Adrenal gland (tissue), 12 donors: ENCODE measurements around the gene PIK3R1. TPM values are rescaled to one million over a fixed set of nuclear protein-coding genes. Genes with fewer than 3 reads are reported as not detected.

ENCODE experiments used
- DNase-seq, 7 donors: peaks; one replicate each; pipeline ENCODE4 v3.0.0-alpha.2; 2019 to 2020
- H3K27ac ChIP-seq, 5 donors: fragments of 200-600 bp; sonication (generic) in 4 of 5; 1 replicate in 3 of 5; 2 replicates in 2 of 5; pipeline versions ENCODE4 v1.5.1 to v1.8.0; 2016 to 2020; ENCODE audit warnings: mild to moderate bottlenecking in 1 of 5
- H3K27me3 ChIP-seq: fragments of 200-600 bp; 2 replicates; pipeline ENCODE4 v1.8.0; 2021
- H3K36me3 ChIP-seq, 2 donors: fragments of 200-600 bp; replicated peaks in 1 of 2; 1 replicate in 1 of 2; 2 replicates in 1 of 2; pipeline versions ENCODE4 v1.5.1 to v1.8.0; 2018 to 2022
- H3K4me1 ChIP-seq, 2 donors: fragments of 200-600 bp; replicated peaks in 1 of 2; 1 replicate in 1 of 2; 2 replicates in 1 of 2; pipeline versions ENCODE4 v1.5.1 to v1.8.0; 2018 to 2021
- H3K4me3 ChIP-seq, 4 donors: fragments of 200-600 bp; sonication (generic) in 3 of 4; one replicate each; pipeline ENCODE4 v1.5.1; 2016 to 2018
- H3K9me3 ChIP-seq, 3 donors: fragments of 200-600 bp; sonication (generic) in 1 of 3; replicated peaks in 1 of 3; 1 replicate in 2 of 3; 2 replicates in 1 of 3; pipeline versions ENCODE4 v1.5.1 to v1.8.0; 2016 to 2021
- POLR2A ChIP-seq, 2 donors: fragments of 450-650 bp; IDR thresholded peaks; one replicate each; pipeline ENCODE4 v1.6.1; 2017; ENCODE audit warnings: antibody characterized with exemption in 2 of 2, mild to moderate bottlenecking in 2 of 2, moderate library complexity in 1 of 2
- WGBS, 4 donors: extraction: QIAGEN DNeasy Blood & Tissue Kit in 2 of 4; methylation state at CpG; one replicate each; pipeline versions ENCODE4 v1.1.5 to v1.1.7; 2013 to 2017; 5-methylcytosine and 5-hydroxymethylcytosine counted together
- intact Hi-C, 2 donors: fragments of 100-400 bp; cut with DNase I; formaldehyde crosslinking; loops; one replicate each; pipeline versions ENCODE4 v1.14.1 to v1.15.0; 2022 to 2023
- polyA plus RNA-seq, 3 donors: library from polyadenylated mRNA; stranded (reverse); fragments of 200-250 nt in 2 of 3; fragments of 350-450 nt in 1 of 3; fragmentation: Illumina TruSeq in 1 of 3; extraction: RNeasy Lipid Tissue Mini Kit (QIAGEN cat#74804) in 1 of 3; gene quantifications; one replicate each; pipeline ENCODE4 v1.2.3, GENCODE V29; 2013 to 2014
- total RNA-seq, 9 donors: library from RNA; depleted of rRNA in 4 of 9; stranded (reverse); fragments of >200 nt in 4 of 9; fragments of 120-200 nt in 1 of 9; fragmentation: NEBNext Ultra II Directional in 1 of 9; extraction: Animal tissue kit (Norgen Biotek cat#: 25700) in 1 of 9; gene quantifications; one replicate each; pipeline versions ENCODE4 v1.1.0 to v1.2.4, GENCODE V29; 2013 to 2023
- TF ChIP-seq, protein P1 (sequence below), 6 experiments: fragments of 450-650 bp in 4 of 6; fragments of 200-600 bp in 2 of 6; sonication (generic) in 1 of 6; IDR thresholded peaks; 1 replicate in 5 of 6; 2 replicates in 1 of 6; pipeline versions ENCODE4 v1.5.1 to v1.8.0; 2016 to 2021; ENCODE audit warnings: antibody characterized with exemption in 6 of 6, mild to moderate bottlenecking in 2 of 6, moderate library complexity in 1 of 6
- donor health status: healthy with polysubstance abuse.
- donor health status: Bipolar disorder and iron deficiency.
- donor health status: DM: yes; HTN: yes; CAD: no.
- donor health status: DM: no; HTN: no; CAD: no.
- donor health status: DM: no; HTN: no; CAD: no.
- donor health status: DM: yes; HTN: yes; CAD: no.

PIK3R1 gene
- total and polyA plus RNA-seq, 12 donors = 4.9 to 110 (median 48.2) TPM

DNA sequence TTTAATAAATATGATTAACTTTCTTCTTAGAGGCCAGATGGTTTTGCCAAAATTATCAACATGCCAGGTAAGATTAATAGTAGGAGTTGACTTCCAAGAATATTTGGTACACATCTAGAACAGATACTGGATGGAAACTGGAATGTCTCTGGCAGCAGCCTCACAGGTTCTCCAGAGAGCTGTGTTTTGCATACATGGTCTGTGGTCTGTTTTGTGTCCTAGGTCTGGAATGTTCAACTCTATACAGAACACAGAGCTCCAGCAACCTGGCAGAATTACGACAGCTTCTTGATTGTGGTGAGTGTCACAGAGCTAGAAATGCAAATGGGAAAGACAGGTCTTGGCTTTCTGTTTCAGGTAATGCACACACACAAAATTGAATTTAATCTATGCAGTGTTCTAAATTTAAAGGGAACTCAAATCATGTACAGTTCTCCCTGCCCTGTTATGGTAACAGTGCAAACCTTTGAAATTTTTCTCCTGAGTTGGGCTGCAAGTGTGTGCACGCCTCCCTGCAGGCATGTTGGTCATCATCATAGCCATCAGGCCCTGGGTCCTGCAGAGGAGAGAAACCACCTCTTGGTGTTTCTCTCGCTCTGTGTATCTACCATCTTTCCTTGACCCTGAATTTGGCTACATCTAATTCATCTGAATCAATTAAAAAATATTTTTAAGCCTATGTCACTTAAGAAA is 58.3 kb downstream of the PIK3R1 start:
- Histone ChIP-seq H3K9me3 (no peaks in the 10 kb centered on the region), H3K4me3 (no peak overlapping the region), H3K27ac (no peak overlapping the region), H3K27me3 (no peaks in the 10 kb centered on the region), H3K4me1 (peaks cover 2 to 54% of the 10 kb centered on the region in 2 donors), H3K36me3 (peaks cover 0 to 32% of the 10 kb centered on the region in 2 donors)
- no peak for DNase-seq
- TF ChIP-seq, protein P1, sequence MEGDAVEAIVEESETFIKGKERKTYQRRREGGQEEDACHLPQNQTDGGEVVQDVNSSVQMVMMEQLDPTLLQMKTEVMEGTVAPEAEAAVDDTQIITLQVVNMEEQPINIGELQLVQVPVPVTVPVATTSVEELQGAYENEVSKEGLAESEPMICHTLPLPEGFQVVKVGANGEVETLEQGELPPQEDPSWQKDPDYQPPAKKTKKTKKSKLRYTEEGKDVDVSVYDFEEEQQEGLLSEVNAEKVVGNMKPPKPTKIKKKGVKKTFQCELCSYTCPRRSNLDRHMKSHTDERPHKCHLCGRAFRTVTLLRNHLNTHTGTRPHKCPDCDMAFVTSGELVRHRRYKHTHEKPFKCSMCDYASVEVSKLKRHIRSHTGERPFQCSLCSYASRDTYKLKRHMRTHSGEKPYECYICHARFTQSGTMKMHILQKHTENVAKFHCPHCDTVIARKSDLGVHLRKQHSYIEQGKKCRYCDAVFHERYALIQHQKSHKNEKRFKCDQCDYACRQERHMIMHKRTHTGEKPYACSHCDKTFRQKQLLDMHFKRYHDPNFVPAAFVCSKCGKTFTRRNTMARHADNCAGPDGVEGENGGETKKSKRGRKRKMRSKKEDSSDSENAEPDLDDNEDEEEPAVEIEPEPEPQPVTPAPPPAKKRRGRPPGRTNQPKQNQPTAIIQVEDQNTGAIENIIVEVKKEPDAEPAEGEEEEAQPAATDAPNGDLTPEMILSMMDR (IDR thresholded peaks at IDR 0.05) = no peak
- TF ChIP-seq POLR2A (IDR thresholded peaks at IDR 0.05) = no peak
- intact Hi-C loops = no loop called here
- 74 to 87% (median 78%) methylated on average over 3 of the region's 3 CpGs for WGBS, 4 donors

DNA sequence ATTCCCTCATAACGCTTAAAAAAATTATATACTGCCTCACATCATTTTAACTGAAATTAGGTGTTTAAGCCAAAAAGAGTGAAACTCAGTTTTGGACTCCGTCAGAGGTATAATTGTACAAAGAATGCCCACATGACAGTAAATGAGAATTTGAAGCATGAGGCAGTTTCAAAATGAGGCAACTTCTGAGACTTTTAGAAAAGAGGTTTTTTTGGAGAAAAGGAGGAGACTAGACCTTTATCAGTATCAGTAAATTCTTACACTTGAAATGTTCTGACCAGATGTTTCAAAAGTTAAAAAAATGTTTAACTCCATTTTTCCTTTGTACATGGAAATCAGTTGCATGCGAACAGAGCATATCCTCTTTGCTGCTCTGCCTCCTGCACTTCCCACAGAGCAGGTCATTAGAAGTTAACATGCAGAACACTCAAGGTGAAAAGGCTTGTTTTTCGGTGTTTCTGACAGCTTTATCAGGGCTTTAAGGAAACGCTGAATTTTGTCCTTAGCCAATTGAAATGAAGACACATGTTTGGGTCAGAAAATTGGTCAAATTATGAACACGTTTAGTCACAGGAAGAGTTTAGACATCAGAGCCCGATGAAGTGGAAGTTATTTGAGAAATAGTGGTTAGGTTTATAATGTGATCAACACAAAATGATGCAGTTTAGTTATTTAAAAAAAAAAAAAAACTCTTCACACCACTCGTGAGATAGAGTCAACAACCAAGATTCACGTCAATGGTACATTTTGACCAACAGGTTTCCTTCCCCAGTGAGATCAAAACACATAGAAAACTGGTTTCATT is 59.5 kb downstream of the PIK3R1 start:
- 71 to 77% (median 73%) methylated on average over 9 of the region's 9 CpGs for WGBS, 4 donors
- Histone ChIP-seq H3K27ac (peak overlapping the region in 1 of 5 donors; percentile 27), H3K4me1 (peaks cover 0 to 42% of the 10 kb centered on the region in 2 donors), H3K4me3 (no peak overlapping the region), H3K36me3 (peaks cover 0 to 44% of the 10 kb centered on the region in 2 donors), H3K9me3 (no peaks in the 10 kb centered on the region), H3K27me3 (no peaks in the 10 kb centered on the region)
- TF ChIP-seq POLR2A (IDR thresholded peaks at IDR 0.05) = no peak
- intact Hi-C loops = no loop called here
- DNase-seq = no peak

DNA sequence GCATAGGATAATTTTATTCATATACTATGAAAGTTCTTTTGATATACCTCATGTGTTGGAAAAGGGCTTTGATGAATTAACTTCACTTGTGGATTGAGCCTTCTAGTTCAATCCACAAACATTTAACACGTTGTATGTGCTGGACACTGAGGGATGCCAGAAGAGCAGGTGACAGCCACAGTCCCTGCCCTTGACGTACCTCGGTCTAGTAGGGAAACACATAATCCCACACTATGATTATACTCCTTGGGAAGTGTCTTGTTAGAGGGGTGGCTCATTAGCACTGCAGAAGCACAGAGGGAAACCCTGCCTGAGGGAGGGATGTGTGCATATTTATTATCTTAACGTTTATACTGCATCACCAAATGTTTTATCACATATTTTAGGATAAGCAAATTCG is 61.2 kb downstream of the PIK3R1 start:
- no peaks in the 10 kb centered on the region for H3K9me3 ChIP-seq
- no peak for DNase-seq
- TF ChIP-seq, protein P1 (IDR thresholded peaks at IDR 0.05) = no peak
- TF ChIP-seq POLR2A (IDR thresholded peaks at IDR 0.05) = no peak
- peaks cover 0 to 61% of the 10 kb centered on the region in 2 donors for H3K36me3 ChIP-seq
- intact Hi-C loops = no loop called here
- WGBS, 4 donors = 91 to 92% (median 92%) methylated on average over 5 of the region's 5 CpGs
- H3K27ac ChIP-seq = no peak overlapping the region
- no peaks in the 10 kb centered on the region for H3K27me3 ChIP-seq
- H3K4me3 ChIP-seq = no peak overlapping the region
- peaks cover 0 to 27% of the 10 kb centered on the region in 2 donors for H3K4me1 ChIP-seq

DNA sequence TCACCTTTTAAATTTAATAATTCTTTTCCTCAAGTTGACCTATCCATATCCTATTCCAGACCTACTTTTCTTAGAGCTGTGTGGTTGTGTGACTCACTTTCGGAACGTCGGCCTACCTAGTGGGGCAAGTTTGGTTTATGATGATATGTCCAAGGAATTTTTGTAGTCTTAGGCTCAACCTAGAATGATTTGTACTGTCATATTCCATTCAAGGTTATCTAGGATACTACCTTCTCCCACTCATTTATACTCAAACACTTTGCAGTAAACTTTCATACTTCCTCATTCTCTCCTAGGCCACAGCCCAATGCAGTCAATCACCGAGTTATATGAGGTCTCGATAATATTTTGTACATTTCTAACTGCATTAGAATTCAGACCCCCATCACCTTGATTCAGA is 61.9 kb downstream of the PIK3R1 start:
- H3K9me3 ChIP-seq = no peaks in the 10 kb centered on the region
- peaks cover 0 to 24% of the 10 kb centered on the region in 2 donors for H3K4me1 ChIP-seq
- H3K4me3 ChIP-seq = no peak overlapping the region
- TF ChIP-seq POLR2A (IDR thresholded peaks at IDR 0.05) = no peak
- TF ChIP-seq, protein P1 (IDR thresholded peaks at IDR 0.05) = no peak
- H3K36me3 ChIP-seq = peaks cover 0 to 68% of the 10 kb centered on the region in 2 donors
- no peak for DNase-seq
- H3K27ac ChIP-seq = no peak overlapping the region
- H3K27me3 ChIP-seq = no peaks in the 10 kb centered on the region
- WGBS, 4 donors = 83 to 92% (median 88%) methylated on average over 5 of the region's 5 CpGs
- intact Hi-C loops = no loop called here
